Mesendoderm (in vitro differentiated cells): ENCODE results near the gene KRT13.
A peak's percentile ranks its signal among the peaks of the same experiment; 100 is the strongest.

Source experiments
- DNase-seq: peaks from one replicate; pipeline ENCODE4 v3.0.0; 2013
- H2AK5ac ChIP-seq: 2 replicates; pipeline ENCODE4 v1.6.1; 2013; ENCODE audit warnings: low read length, inconsistent platforms
- H2BK120ac ChIP-seq: 2 replicates; pipeline ENCODE4 v1.6.1; 2013; ENCODE audit warnings: low read depth, mild to moderate bottlenecking, low read length, moderate library complexity, mixed read lengths
- H2BK15ac ChIP-seq: replicated peaks from 2 replicates; pipeline ENCODE4 v1.6.1; 2013; ENCODE audit warnings: low read depth, mild to moderate bottlenecking, moderate library complexity
- H2BK5ac ChIP-seq: 2 replicates; pipeline ENCODE4 v1.6.1; 2013; ENCODE audit warnings: low read length, inconsistent platforms
- H3K18ac ChIP-seq: 2 replicates; pipeline ENCODE4 v1.6.1; 2013; ENCODE audit warnings: mild to moderate bottlenecking, low read length, mixed read lengths
- H3K23ac ChIP-seq: one replicate; pipeline ENCODE4 v1.6.1; 2013; ENCODE audit warnings: low read length
- H3K27ac ChIP-seq: 2 replicates; pipeline ENCODE4 v1.5.1; 2013; ENCODE audit warnings: low read depth, mild to moderate bottlenecking, inconsistent platforms, low read length, moderate library complexity
- H3K27me3 ChIP-seq: 2 replicates; pipeline ENCODE4 v1.6.1; 2013; ENCODE audit warnings: low read length, control low read depth, mild to moderate bottlenecking, inconsistent platforms; ENCODE audit not compliant: insufficient read depth, poor library complexity
- H3K36me3 ChIP-seq: 2 replicates; pipeline ENCODE4 v1.6.1; 2013; ENCODE audit warnings: low read length, inconsistent platforms; ENCODE audit not compliant: control insufficient read depth, insufficient read depth
- H3K4ac ChIP-seq: one replicate; pipeline ENCODE4 v1.6.1; 2013; ENCODE audit warnings: low read depth, mild to moderate bottlenecking, low read length, moderate library complexity
- H3K4me1 ChIP-seq: 2 replicates; pipeline ENCODE4 v1.6.1; 2013; ENCODE audit warnings: low read depth, low read length, inconsistent platforms; ENCODE audit not compliant: control insufficient read depth
- H3K4me2 ChIP-seq: 2 replicates; pipeline ENCODE4 v1.6.1; 2013; ENCODE audit warnings: low read length
- H3K4me3 ChIP-seq: 2 replicates; pipeline ENCODE4 v1.5.1; 2013; ENCODE audit warnings: mild to moderate bottlenecking, low read length
- H3K56ac ChIP-seq: one replicate; pipeline ENCODE4 v1.6.1; 2013; ENCODE audit warnings: low read length
- H3K79me1 ChIP-seq: 2 replicates; pipeline ENCODE4 v1.6.1; 2013; ENCODE audit warnings: low read length, inconsistent platforms
- H3K79me2 ChIP-seq: 2 replicates; pipeline ENCODE4 v1.6.1; 2013; ENCODE audit warnings: mild to moderate bottlenecking, low read length; ENCODE audit not compliant: control insufficient read depth, insufficient read depth
- H3K9ac ChIP-seq: 2 replicates; pipeline ENCODE4 v1.6.1; 2013; ENCODE audit warnings: low read length, inconsistent platforms
- H4K5ac ChIP-seq: one replicate; pipeline ENCODE4 v1.6.1; 2013; ENCODE audit warnings: low read length
- H4K8ac ChIP-seq: one replicate; pipeline ENCODE4 v1.6.1; 2013; ENCODE audit warnings: low read depth, mild to moderate bottlenecking, control low read depth, low read length, moderate library complexity
- WGBS: extraction: QIAGEN DNeasy Blood & Tissue Kit; methylation state at CpG from one replicate; pipeline ENCODE4 v1.1.7; 2013; ENCODE audit warnings: low lambda C conversion rate, missing lambda C conversion rate; ENCODE audit not compliant: insufficient coverage; ENCODE audit errors: extremely low coverage; 5-methylcytosine and 5-hydroxymethylcytosine counted together

Gene KRT13

GRCh38 chr17:41539979-41540701 lies 34.7 kb upstream of the KRT13 start:
- Histone ChIP-seq H3K36me3 (no peaks in the 10 kb centered on the region), H2BK120ac (no peak overlapping the region), H3K27me3 (no peaks in the 10 kb centered on the region), H4K8ac (no peak overlapping the region), H3K79me1 (no peaks in the 10 kb centered on the region), H3K56ac (peak overlapping the region; percentile 45), H3K9ac (no peak overlapping the region), H3K4me1 (peaks cover 23% of the 10 kb centered on the region), H2AK5ac (no peak overlapping the region), H4K5ac (no peak overlapping the region), H3K79me2 (no peaks in the 10 kb centered on the region), H2BK15ac (no peak overlapping the region), H3K23ac (no peak overlapping the region), H3K27ac (no peak overlapping the region), H3K4me2 (no peak overlapping the region), H3K18ac (no peak overlapping the region), H2BK5ac (no peak overlapping the region), H3K4ac (peak overlapping the region; percentile 1), H3K4me3 (no peak overlapping the region)
- no peak for DNase-seq
- no CpG with 5 or more reads among the region's 7 CpGs for WGBS

GRCh38 chr17:41539071-41539492 lies 33.7 kb upstream of the KRT13 start:
- peaks cover 23% of the 10 kb centered on the region for H3K4me1 ChIP-seq
- H2AK5ac ChIP-seq = peak overlapping the region; percentile 27
- no CpG with 5 or more reads among the region's 5 CpGs for WGBS
- H3K18ac ChIP-seq = no peak overlapping the region
- no peak overlapping the region for H2BK120ac ChIP-seq
- no peak overlapping the region for H2BK15ac ChIP-seq
- H3K9ac ChIP-seq = no peak overlapping the region
- H4K8ac ChIP-seq = no peak overlapping the region
- H3K79me2 ChIP-seq = no peaks in the 10 kb centered on the region
- H3K23ac ChIP-seq = no peak overlapping the region
- no peak overlapping the region for H3K56ac ChIP-seq
- DNase-seq = peak; percentile 76
- no peaks in the 10 kb centered on the region for H3K36me3 ChIP-seq
- no peak overlapping the region for H3K27ac ChIP-seq
- H3K4me3 ChIP-seq = no peak overlapping the region
- H3K4ac ChIP-seq = no peak overlapping the region
- no peaks in the 10 kb centered on the region for H3K27me3 ChIP-seq
- no peak overlapping the region for H4K5ac ChIP-seq
- no peaks in the 10 kb centered on the region for H3K79me1 ChIP-seq
- H2BK5ac ChIP-seq = no peak overlapping the region
- no peak overlapping the region for H3K4me2 ChIP-seq

GRCh38 chr17:41538565-41538991 lies 33.2 kb upstream of the KRT13 start:
- H2AK5ac ChIP-seq = no peak overlapping the region
- DNase-seq = peak; percentile 57
- no peak overlapping the region for H2BK5ac ChIP-seq
- H3K4me3 ChIP-seq = no peak overlapping the region
- H3K4ac ChIP-seq = no peak overlapping the region
- H3K4me2 ChIP-seq = no peak overlapping the region
- H4K5ac ChIP-seq = no peak overlapping the region
- H3K56ac ChIP-seq = no peak overlapping the region
- H3K18ac ChIP-seq = no peak overlapping the region
- no peak overlapping the region for H3K23ac ChIP-seq
- no peak overlapping the region for H2BK120ac ChIP-seq
- H3K9ac ChIP-seq = no peak overlapping the region
- no CpG with 5 or more reads among the region's 5 CpGs for WGBS
- no peaks in the 10 kb centered on the region for H3K27me3 ChIP-seq
- no peaks in the 10 kb centered on the region for H3K36me3 ChIP-seq
- H3K79me2 ChIP-seq = no peaks in the 10 kb centered on the region
- no peak overlapping the region for H2BK15ac ChIP-seq
- no peak overlapping the region for H4K8ac ChIP-seq
- H3K4me1 ChIP-seq = peaks cover 23% of the 10 kb centered on the region
- no peaks in the 10 kb centered on the region for H3K79me1 ChIP-seq
- H3K27ac ChIP-seq = no peak overlapping the region

- H2AK5ac ChIP-seq = no peak overlapping the region
- H3K4me2 ChIP-seq = no peak overlapping the region
- H4K8ac ChIP-seq = no peak overlapping the region
- H3K79me1 ChIP-seq = no peaks in the 10 kb centered on the region
- H3K4me1 ChIP-seq = peaks cover 23% of the 10 kb centered on the region
- H3K79me2 ChIP-seq = no peaks in the 10 kb centered on the region
- H3K56ac ChIP-seq = no peak overlapping the region
- H2BK5ac ChIP-seq = no peak overlapping the region
- H3K27ac ChIP-seq = no peak overlapping the region
- no peak overlapping the region for H2BK15ac ChIP-seq
- DNase-seq = no peak
- no peaks in the 10 kb centered on the region for H3K27me3 ChIP-seq
- H3K4ac ChIP-seq = peak overlapping the region; percentile 1
- H3K36me3 ChIP-seq = no peaks in the 10 kb centered on the region
- WGBS = no CpG with 5 or more reads among the region's 9 CpGs
- no peak overlapping the region for H4K5ac ChIP-seq
- H3K23ac ChIP-seq = no peak overlapping the region
- peak overlapping the region; percentile 2 for H3K18ac ChIP-seq
- H2BK120ac ChIP-seq = no peak overlapping the region
- H3K4me3 ChIP-seq = no peak overlapping the region
- H3K9ac ChIP-seq = no peak overlapping the region
Measured at GRCh38 chr17:41537990-41538389, 32.6 kb upstream of the KRT13 start.

GRCh38 chr17:41537614-41537954 lies 32.2 kb upstream of the KRT13 start:
- Histone ChIP-seq H2AK5ac (no peak overlapping the region), H2BK120ac (no peak overlapping the region), H4K8ac (no peak overlapping the region), H3K56ac (peak overlapping the region; percentile 69), H3K4ac (peak overlapping the region; percentile 61), H3K27ac (no peak overlapping the region), H2BK15ac (no peak overlapping the region), H3K23ac (no peak overlapping the region), H3K4me3 (no peak overlapping the region), H3K4me1 (peaks cover 23% of the 10 kb centered on the region), H3K9ac (no peak overlapping the region), H4K5ac (no peak overlapping the region), H3K27me3 (no peaks in the 10 kb centered on the region), H3K79me1 (no peaks in the 10 kb centered on the region), H3K36me3 (no peaks in the 10 kb centered on the region), H3K4me2 (no peak overlapping the region), H2BK5ac (no peak overlapping the region), H3K79me2 (no peaks in the 10 kb centered on the region), H3K18ac (peak overlapping the region; percentile 2)
- no peak for DNase-seq
- WGBS = no CpG with 5 or more reads among the region's 7 CpGs
